Fibroblast of skin of abdomen (primary cell): Measurements from ENCODE around the gene UQCRHL.
"Not testable (repeated sequence)": the region's sequence is repeated elsewhere in the genome, so short reads cannot be mapped to it uniquely, and the experiment has no call there.

Source experiments
- DNase-seq: peaks from one replicate; pipeline ENCODE4 v3.0.0-alpha.2; 2013

Gene UQCRHL

GRCh38 chr1:15835205-15835740, 27.8 kb upstream of the UQCRHL start:
- DNase-seq = no peak

- DNase-seq = peak; percentile 90
These were observed 27.2 kb upstream of the UQCRHL start for GRCh38 chr1:15834406-15835204.

- DNase-seq = no peak
These were observed 26.5 kb upstream of the UQCRHL start for GRCh38 chr1:15833842-15834405.

- DNase-seq = no peak
These were observed 25.7 kb upstream of the UQCRHL start for GRCh38 chr1:15833069-15833679.

- DNase-seq = no peak
These were observed 22.8 kb upstream of the UQCRHL start for GRCh38 chr1:15830258-15830657.

- not testable (repeated sequence) for DNase-seq
These were observed 21.5 kb upstream of the UQCRHL start for GRCh38 chr1:15828931-15829330.

- DNase-seq = not testable (repeated sequence)
These were observed 20.1 kb upstream of the UQCRHL start for GRCh38 chr1:15827567-15827966.

GRCh38 chr1:15826810-15827507, 19.5 kb upstream of the UQCRHL start:
- DNase-seq = no peak

- no peak for DNase-seq
These were observed 18.4 kb upstream of the UQCRHL start for GRCh38 chr1:15825800-15826199.

- no peak for DNase-seq
These were observed 13.0 kb upstream of the UQCRHL start for GRCh38 chr1:15820478-15820877.

GRCh38 chr1:15816674-15817073, 9.2 kb upstream of the UQCRHL start:
- no peak for DNase-seq

GRCh38 chr1:15810073-15810472, 2.6 kb upstream of the UQCRHL start:
- no peak for DNase-seq

GRCh38 chr1:15808955-15809354, 1.5 kb upstream of the UQCRHL start:
- no peak for DNase-seq

GRCh38 chr1:15807121-15807520, 328 bp downstream of the UQCRHL start:
- no peak for DNase-seq

GRCh38 chr1:15804060-15804459, 3.4 kb downstream of the UQCRHL start:
- no peak for DNase-seq

- peak; percentile 37 for DNase-seq
These were observed 4.1 kb downstream of the UQCRHL start for GRCh38 chr1:15803380-15803779.

- peak; percentile 41 for DNase-seq
These were observed 5.0 kb downstream of the UQCRHL start for GRCh38 chr1:15802234-15802965.

GRCh38 chr1:15799928-15800835, 7.3 kb downstream of the UQCRHL start:
- DNase-seq = peak; percentile 42

- DNase-seq = peak; percentile 98
These were observed 8.2 kb downstream of the UQCRHL start for GRCh38 chr1:15799004-15799867.
